ENCODE measurements around the gene SLC38A8.

The SLC38A8 gene

DNA sequence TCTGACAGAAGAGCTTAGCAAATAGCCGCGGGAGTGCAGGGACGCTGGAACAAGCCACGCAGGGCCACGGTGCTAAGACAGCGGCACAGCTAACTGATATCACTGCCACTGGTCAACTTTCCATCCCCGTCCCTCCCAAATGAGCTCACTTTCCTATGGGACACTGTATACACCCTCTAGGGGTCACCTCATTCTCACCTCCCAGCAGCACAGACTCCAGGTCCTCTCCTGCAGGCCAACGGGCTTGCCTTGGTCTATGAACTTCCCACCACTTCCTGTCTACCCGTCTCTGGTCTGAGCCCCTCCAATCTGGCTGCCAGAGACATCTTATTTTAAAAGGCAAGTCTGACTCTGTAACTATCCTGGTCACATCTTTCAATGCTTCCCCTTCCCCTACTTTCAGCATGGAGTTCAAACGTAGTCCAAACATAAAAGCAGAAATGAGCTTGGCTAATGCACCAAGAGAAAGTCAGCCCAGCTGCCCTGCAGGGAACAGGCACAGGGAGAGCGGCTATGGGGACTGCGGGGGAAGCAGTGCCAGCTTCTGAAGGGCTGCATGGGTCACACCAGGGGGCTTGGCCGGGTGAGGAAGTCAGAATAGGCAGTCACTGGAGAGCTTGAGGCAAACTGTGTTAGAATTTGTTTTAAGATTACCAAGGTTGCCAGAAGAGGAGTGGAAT, 26.3 kb upstream of the SLC38A8 start:
- Histone ChIP-seq H3K27ac (ENCODE audit: low read depth, low read length, severe bottlenecking) (no peak overlapping the region), H3K4me1 (ENCODE audit: control insufficient read depth, insufficient read depth, low read length, poor library complexity, severe bottlenecking) (no peaks in the 10 kb centered on the region), H3K9me3 (ENCODE audit: control insufficient read depth, low read length) (no peaks in the 10 kb centered on the region), H3K36me3 (ENCODE audit: control insufficient read depth, insufficient read depth, low read length) (peaks cover 76% of the 10 kb centered on the region), H3K4me3 (ENCODE audit: extremely low read depth, insufficient read depth, low read length, poor library complexity, severe bottlenecking) (no peak overlapping the region)
- 89 to 94% methylated on average over 11 to 13 of the region's 13 CpGs for WGBS, 2 experiments (ENCODE audit: insufficient coverage in 2 of 2)

DNA sequence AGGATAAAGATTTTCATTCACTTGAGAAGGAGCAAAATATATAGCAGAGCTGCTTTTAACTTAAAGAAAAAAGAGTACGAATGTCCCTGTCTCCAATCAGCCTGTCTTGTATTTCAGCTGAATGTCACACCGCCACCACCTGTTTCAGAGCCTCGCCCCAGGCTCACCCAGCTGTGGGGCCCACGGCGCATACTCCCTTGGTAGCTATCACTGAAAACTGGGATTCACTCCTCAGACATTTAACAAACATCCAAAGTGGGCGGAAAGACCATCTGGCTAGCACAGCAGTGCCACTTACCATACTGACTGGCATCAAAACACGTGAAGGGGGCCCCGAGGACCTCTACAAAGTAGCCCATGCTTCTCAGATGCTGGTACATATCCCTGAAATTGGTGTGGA, 25.4 kb upstream of the SLC38A8 start:
- WGBS, 2 experiments (ENCODE audit: insufficient coverage in 2 of 2): 96 to 97% methylated on average over 7 to 8 of the region's 8 CpGs
- Histone ChIP-seq H3K4me3 (ENCODE audit: extremely low read depth, insufficient read depth, low read length, poor library complexity, severe bottlenecking) (no peak overlapping the region), H3K36me3 (ENCODE audit: control insufficient read depth, insufficient read depth, low read length) (peaks cover 76% of the 10 kb centered on the region), H3K9me3 (ENCODE audit: control insufficient read depth, low read length) (no peaks in the 10 kb centered on the region), H3K4me1 (ENCODE audit: control insufficient read depth, insufficient read depth, low read length, poor library complexity, severe bottlenecking) (no peaks in the 10 kb centered on the region), H3K27ac (ENCODE audit: low read depth, low read length, severe bottlenecking) (no peak overlapping the region)

DNA sequence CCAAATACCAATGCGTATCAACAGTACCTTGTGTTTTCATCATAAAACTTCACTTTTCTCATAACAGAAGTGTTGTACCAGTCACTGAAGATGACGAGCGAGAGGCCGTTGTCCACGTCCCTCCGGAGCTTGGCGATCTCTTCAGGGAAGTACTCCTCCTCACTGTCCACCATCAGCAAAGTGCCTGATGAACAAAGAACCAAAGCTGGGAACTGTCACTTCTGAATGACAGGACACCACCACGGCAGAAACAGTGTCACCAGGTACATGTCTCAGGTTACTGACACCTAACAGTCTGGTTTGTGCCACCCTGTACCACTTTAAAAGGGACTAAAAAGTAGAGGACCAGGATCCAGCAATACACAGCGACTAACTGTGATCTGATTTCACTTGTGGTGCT, 25.0 kb upstream of the SLC38A8 start:
- Histone ChIP-seq H3K4me3 (ENCODE audit: extremely low read depth, insufficient read depth, low read length, poor library complexity, severe bottlenecking) (no peak overlapping the region), H3K27ac (ENCODE audit: low read depth, low read length, severe bottlenecking) (no peak overlapping the region), H3K36me3 (ENCODE audit: control insufficient read depth, insufficient read depth, low read length) (peaks cover 78% of the 10 kb centered on the region), H3K4me1 (ENCODE audit: control insufficient read depth, insufficient read depth, low read length, poor library complexity, severe bottlenecking) (no peaks in the 10 kb centered on the region), H3K9me3 (ENCODE audit: control insufficient read depth, low read length) (no peaks in the 10 kb centered on the region)
- WGBS, 2 experiments (ENCODE audit: insufficient coverage in 2 of 2): 96 to 98% methylated on average over 8 to 9 of the region's 9 CpGs

DNA sequence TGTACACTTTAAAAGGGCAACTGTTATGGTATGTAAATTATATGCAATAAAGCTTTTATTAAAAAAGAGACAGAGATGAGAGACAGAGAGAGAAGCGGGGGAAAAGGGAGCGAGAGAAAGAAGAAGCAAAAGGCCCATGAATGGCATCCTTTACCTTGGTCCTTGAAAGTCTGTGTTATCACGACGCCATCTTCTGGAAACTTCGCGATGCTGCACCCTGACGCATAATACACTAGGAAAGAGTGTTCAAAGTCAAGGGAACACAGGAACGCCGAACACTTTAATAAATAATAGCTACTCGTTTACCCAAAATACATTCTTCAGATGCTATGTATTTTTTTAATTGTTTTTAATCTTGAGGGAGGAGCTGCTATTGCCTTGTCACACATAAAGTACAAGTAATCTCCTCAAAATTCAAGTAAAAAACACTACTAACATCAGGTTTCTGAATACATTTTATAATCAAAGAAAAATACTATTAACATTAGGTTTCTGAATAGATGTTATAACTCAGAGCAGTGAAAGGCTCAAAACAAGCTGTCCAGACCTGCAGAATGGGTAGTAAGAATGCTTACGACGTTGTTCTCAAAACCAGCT, 23.0 kb upstream of the SLC38A8 start:
- H3K36me3 ChIP-seq (ENCODE audit: control insufficient read depth, insufficient read depth, low read length): peaks cover 81% of the 10 kb centered on the region
- no peak overlapping the region for H3K4me3 ChIP-seq (ENCODE audit: extremely low read depth, insufficient read depth, low read length, poor library complexity, severe bottlenecking)
- no peaks in the 10 kb centered on the region for H3K9me3 ChIP-seq (ENCODE audit: control insufficient read depth, low read length)
- no peak overlapping the region for H3K27ac ChIP-seq (ENCODE audit: low read depth, low read length, severe bottlenecking)
- H3K4me1 ChIP-seq (ENCODE audit: control insufficient read depth, insufficient read depth, low read length, poor library complexity, severe bottlenecking): no peaks in the 10 kb centered on the region
- 30 to 44% methylated on average over 7 to 8 of the region's 12 CpGs for WGBS, 2 experiments (ENCODE audit: insufficient coverage in 2 of 2)

DNA sequence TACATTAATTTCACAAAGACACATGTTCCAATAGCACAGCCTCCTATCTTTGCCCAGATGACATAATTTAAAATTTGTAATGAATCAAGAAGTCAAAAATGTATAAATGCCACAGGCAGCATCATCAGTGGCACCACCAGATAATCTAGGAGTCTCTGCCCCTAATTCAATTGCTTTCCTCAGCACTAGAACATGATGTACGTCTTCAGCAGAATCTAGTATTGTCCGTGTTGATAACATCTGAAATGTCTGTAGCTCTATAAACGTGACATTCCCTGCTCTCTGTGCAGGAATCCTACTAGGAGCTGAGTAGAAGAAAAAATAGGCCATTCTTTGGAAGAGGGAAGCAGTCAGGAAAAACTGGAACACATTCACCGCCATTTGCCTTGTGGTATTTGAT, 21.4 kb upstream of the SLC38A8 start:
- WGBS, 2 experiments (ENCODE audit: insufficient coverage in 2 of 2): 87 to 93% methylated on average over 3 of the region's 4 CpGs
- Histone ChIP-seq H3K4me1 (ENCODE audit: control insufficient read depth, insufficient read depth, low read length, poor library complexity, severe bottlenecking) (no peaks in the 10 kb centered on the region), H3K4me3 (ENCODE audit: extremely low read depth, insufficient read depth, low read length, poor library complexity, severe bottlenecking) (no peak overlapping the region), H3K36me3 (ENCODE audit: control insufficient read depth, insufficient read depth, low read length) (peaks cover 80% of the 10 kb centered on the region), H3K27ac (ENCODE audit: low read depth, low read length, severe bottlenecking) (no peak overlapping the region), H3K9me3 (ENCODE audit: control insufficient read depth, low read length) (no peaks in the 10 kb centered on the region)

DNA sequence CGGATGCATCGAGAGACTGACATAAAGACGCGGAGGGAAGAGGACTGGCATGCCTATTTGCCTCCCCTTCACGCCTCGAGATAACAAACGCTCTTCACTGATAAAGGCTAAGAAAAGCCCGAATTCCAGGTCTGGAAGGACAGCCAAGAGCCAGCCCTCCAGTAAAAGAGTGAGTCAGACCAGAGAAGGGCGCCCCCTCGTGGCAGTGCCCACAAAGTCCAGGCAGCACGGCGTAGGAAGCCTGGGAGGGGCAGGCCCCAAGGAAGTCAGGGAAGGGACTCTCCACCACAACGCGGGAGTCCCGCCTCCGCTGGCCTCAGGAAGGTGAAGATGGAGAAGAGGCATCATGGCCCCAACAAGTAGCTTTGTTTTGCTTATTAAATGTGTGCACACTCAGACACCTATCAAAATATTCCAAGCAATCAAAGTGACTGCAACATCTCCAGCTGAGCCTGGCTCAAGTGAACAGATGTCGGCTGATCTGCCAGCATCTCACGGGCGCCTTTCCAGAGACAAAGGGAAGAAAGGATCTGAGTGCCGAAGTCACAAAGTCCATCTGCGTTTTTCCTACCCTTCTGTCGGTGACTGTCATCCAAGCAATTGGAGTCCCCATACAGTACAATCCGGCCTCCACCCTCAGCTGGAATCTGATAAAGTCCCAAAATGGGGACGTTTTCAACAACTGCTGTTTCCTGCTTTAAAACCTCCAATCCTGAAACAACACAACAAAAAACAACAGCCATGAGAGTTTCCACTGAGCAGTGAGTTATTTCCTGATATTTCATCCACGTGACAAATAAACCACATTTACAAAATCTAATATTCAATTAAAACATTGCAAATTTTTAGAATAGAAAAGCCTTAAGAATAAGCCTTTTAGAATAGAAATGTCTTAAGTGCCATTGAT, 20.4 kb upstream of the SLC38A8 start:
- Histone ChIP-seq H3K4me3 (ENCODE audit: extremely low read depth, insufficient read depth, low read length, poor library complexity, severe bottlenecking) (no peak overlapping the region), H3K36me3 (ENCODE audit: control insufficient read depth, insufficient read depth, low read length) (peaks cover 80% of the 10 kb centered on the region), H3K4me1 (ENCODE audit: control insufficient read depth, insufficient read depth, low read length, poor library complexity, severe bottlenecking) (no peaks in the 10 kb centered on the region), H3K27ac (ENCODE audit: low read depth, low read length, severe bottlenecking) (no peak overlapping the region), H3K9me3 (ENCODE audit: control insufficient read depth, low read length) (no peaks in the 10 kb centered on the region)
- WGBS, 2 experiments (ENCODE audit: insufficient coverage in 2 of 2): 48 to 57% methylated on average over 18 to 19 of the region's 25 CpGs

DNA sequence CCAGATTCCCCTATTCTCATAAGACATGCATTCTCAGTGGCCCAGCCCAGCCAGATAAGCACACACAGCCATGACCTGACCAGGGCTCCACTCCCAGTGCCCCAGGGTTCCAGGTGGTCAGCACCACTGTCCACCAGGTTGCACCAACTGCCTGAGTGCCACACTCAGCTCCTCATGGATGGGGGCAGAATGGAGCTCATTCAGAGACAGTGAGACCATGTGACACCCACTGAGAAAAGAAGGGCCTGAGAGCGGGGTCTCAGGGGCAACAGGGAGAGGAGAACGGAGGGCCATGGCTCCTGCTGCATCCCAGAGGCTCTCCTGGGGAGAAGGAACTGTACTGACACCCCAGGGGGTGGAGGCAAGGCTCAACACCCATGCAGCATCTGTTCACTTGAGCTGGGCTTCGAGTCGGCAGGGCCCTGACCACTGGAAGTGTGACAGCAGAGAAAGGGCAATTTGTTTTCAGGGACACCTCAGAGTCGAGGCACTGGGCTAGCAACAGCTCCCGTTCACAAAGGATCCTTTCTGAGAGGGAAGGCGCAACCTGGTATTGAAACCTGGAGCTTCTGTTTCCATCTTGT, 18.7 kb upstream of the SLC38A8 start:
- H3K27ac ChIP-seq (ENCODE audit: low read depth, low read length, severe bottlenecking): no peak overlapping the region
- no peaks in the 10 kb centered on the region for H3K9me3 ChIP-seq (ENCODE audit: control insufficient read depth, low read length)
- 92 to 93% methylated on average over 7 of the region's 7 CpGs for WGBS, 2 experiments (ENCODE audit: insufficient coverage in 2 of 2)
- peaks cover 80% of the 10 kb centered on the region for H3K36me3 ChIP-seq (ENCODE audit: control insufficient read depth, insufficient read depth, low read length)
- H3K4me3 ChIP-seq (ENCODE audit: extremely low read depth, insufficient read depth, low read length, poor library complexity, severe bottlenecking): no peak overlapping the region
- H3K4me1 ChIP-seq (ENCODE audit: control insufficient read depth, insufficient read depth, low read length, poor library complexity, severe bottlenecking): no peaks in the 10 kb centered on the region

DNA sequence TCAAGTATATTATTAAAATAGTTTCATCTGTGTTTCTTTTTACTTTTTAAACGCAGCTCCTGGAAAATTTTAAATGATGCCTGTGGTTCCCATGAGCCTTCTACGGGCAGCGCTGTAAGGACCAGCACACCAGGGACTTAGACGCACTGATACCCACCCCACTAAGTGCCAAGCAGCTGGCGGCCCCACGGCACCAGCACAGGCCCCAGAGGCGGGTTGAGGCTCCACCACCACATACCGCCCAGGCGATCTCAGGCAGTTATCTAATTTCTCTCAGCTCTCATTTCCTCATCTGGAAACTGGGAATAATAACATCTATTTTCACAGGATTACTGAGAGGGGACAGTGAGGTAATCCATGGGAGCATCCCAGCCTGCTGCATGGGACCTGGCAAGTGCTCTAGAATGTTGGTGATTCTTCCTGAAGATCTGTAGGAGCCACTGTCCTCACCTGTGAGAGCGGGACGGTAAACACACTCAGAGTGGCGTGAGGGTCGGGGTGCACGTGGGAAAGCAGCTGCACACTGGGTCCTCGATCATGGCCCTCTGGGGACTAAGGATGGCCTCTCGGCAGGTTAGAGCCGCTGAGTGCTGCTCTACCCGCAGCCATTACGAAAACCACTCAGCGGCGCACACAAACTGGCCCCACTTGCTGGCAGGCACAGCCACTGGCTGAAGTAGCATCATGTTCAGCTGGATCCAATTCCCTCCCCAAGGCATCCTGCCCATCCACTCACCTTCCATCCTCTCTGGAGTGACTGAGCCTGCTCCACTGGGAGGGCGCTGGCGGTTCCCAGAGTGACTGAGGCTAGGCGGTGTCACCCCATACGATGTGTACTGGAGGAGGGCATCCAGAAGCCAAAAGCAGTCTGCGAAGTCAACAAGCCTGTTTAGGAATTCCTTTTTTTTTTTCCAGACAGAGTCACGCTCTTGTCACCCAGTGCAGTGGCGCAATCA, 17.6 kb upstream of the SLC38A8 start:
- Histone ChIP-seq H3K4me1 (ENCODE audit: control insufficient read depth, insufficient read depth, low read length, poor library complexity, severe bottlenecking) (no peaks in the 10 kb centered on the region), H3K36me3 (ENCODE audit: control insufficient read depth, insufficient read depth, low read length) (peaks cover 88% of the 10 kb centered on the region), H3K27ac (ENCODE audit: low read depth, low read length, severe bottlenecking) (no peak overlapping the region), H3K9me3 (ENCODE audit: control insufficient read depth, low read length) (no peaks in the 10 kb centered on the region), H3K4me3 (ENCODE audit: extremely low read depth, insufficient read depth, low read length, poor library complexity, severe bottlenecking) (no peak overlapping the region)
- WGBS, 2 experiments (ENCODE audit: insufficient coverage in 2 of 2): 97 to 100% methylated on average over 20 to 21 of the region's 28 CpGs

DNA sequence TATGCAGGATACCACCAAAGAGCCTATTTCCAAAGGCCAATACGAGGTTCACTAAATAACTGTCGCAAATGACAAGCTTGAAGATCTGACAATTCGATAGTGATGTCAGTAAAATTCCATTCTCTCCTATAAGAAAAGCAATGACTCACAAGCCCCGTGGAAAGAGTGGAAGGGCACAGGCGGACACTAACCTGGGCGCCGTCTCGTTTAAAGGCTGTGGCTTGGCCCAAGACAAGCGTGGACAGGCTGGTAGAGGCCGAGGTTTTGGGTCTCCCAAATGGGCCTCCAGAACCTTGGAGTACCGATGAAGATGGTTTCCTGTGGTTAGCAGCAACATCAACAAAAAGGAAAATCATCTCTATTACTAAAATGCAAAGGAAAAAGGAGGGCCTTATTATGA, 16.5 kb upstream of the SLC38A8 start:
- WGBS, 2 experiments (ENCODE audit: insufficient coverage in 2 of 2): 86 to 97% methylated on average over 8 to 10 of the region's 11 CpGs
- Histone ChIP-seq H3K4me3 (ENCODE audit: extremely low read depth, insufficient read depth, low read length, poor library complexity, severe bottlenecking) (no peak overlapping the region), H3K36me3 (ENCODE audit: control insufficient read depth, insufficient read depth, low read length) (peaks cover 92% of the 10 kb centered on the region), H3K9me3 (ENCODE audit: control insufficient read depth, low read length) (no peaks in the 10 kb centered on the region), H3K27ac (ENCODE audit: low read depth, low read length, severe bottlenecking) (no peak overlapping the region), H3K4me1 (ENCODE audit: control insufficient read depth, insufficient read depth, low read length, poor library complexity, severe bottlenecking) (no peaks in the 10 kb centered on the region)

DNA sequence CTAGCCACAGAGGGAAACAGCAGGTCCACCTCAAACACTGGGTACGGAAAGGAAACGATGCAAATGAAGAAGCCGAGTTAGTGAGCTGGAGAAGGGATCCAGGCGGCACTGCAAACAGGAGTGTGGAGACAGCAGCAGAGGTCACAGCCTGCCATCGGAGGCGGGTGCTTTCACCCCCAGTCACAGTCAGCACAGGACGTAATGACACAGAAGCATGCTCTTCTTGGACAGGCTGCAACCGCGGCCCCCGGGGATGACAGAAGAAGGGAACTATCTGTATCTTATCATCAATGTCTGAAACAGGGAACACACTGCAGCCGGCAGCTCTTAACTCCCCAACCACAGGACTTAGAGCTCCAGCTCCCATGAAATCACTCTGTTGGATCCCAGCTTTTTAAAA, 16.1 kb upstream of the SLC38A8 start:
- H3K27ac ChIP-seq (ENCODE audit: low read depth, low read length, severe bottlenecking): no peak overlapping the region
- no peaks in the 10 kb centered on the region for H3K4me1 ChIP-seq (ENCODE audit: control insufficient read depth, insufficient read depth, low read length, poor library complexity, severe bottlenecking)
- H3K9me3 ChIP-seq (ENCODE audit: control insufficient read depth, low read length): no peaks in the 10 kb centered on the region
- 96 to 97% methylated on average over 10 to 11 of the region's 11 CpGs for WGBS, 2 experiments (ENCODE audit: insufficient coverage in 2 of 2)
- peaks cover 93% of the 10 kb centered on the region for H3K36me3 ChIP-seq (ENCODE audit: control insufficient read depth, insufficient read depth, low read length)
- H3K4me3 ChIP-seq (ENCODE audit: extremely low read depth, insufficient read depth, low read length, poor library complexity, severe bottlenecking): no peak overlapping the region
